ENCODE measurements around the gene KCNN1.

GRCh38 chr19:17957149-17957849, 9.6 kb upstream of the KCNN1 start:
- TF ChIP-seq CTCF (IDR thresholded peaks at IDR 0.05) (no peak), POLR2A (IDR thresholded peaks at IDR 0.05) (no peak)
